ENCODE measurements around the gene DNER.

Gene DNER

DNA sequence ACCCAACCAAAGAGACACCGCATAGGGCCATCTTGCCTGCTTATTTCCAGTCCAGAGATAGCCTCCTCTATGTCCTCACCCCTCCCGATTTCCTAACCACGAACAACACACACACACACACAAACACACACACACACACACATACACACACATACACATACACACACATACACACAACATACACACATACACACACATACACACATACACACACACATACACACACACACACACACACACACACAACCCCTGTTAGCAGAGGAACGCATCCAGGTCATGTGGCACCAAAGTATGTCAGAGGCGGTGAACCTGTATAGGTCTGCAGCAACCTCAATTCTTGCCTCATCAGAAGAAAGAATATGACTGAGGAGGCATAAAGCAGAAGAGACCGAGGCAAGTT lies 18.5 kb upstream of the DNER start:
- Histone ChIP-seq H3K27me3 (peaks cover 19% of the 10 kb centered on the region), H3K9me3 (no peaks in the 10 kb centered on the region), H3K27ac (no peak overlapping the region), H3K36me3 (no peaks in the 10 kb centered on the region), H3K4me3 (ENCODE audit: low read depth in 1 of 2, low read length in 1 of 2) (no peak overlapping the region), H3K4me1 (ENCODE audit: control insufficient read depth in 1 of 2, insufficient read depth in 1 of 2, low read depth in 1 of 2, low read length in 1 of 2) (no peaks in the 10 kb centered on the region)
- TF ChIP-seq, protein P1, sequence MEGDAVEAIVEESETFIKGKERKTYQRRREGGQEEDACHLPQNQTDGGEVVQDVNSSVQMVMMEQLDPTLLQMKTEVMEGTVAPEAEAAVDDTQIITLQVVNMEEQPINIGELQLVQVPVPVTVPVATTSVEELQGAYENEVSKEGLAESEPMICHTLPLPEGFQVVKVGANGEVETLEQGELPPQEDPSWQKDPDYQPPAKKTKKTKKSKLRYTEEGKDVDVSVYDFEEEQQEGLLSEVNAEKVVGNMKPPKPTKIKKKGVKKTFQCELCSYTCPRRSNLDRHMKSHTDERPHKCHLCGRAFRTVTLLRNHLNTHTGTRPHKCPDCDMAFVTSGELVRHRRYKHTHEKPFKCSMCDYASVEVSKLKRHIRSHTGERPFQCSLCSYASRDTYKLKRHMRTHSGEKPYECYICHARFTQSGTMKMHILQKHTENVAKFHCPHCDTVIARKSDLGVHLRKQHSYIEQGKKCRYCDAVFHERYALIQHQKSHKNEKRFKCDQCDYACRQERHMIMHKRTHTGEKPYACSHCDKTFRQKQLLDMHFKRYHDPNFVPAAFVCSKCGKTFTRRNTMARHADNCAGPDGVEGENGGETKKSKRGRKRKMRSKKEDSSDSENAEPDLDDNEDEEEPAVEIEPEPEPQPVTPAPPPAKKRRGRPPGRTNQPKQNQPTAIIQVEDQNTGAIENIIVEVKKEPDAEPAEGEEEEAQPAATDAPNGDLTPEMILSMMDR (IDR thresholded peaks at IDR 0.05) = no peak

DNA sequence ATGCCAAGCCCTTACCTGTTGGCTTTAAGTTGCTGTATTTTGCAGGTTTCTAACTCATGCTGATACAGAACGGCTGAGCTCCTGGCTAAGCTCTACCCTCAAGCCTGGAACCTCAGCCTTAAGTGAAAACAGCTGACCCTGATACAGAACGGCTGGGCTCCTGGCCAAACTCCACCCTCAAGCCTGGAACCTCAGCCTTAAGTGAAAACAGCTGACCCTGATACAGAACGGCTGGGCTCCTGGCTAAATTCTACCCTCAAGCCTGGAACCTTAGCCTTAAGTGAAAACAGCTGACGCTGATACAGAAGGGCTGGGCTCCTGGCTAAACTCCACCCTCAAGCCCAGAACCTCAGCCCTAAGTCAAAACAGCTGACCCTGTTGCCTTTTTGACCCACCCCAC lies 17.6 kb upstream of the DNER start:
- H3K9me3 ChIP-seq = no peaks in the 10 kb centered on the region
- no peak overlapping the region for H3K4me3 ChIP-seq (ENCODE audit: low read depth in 1 of 2, low read length in 1 of 2)
- H3K27ac ChIP-seq = no peak overlapping the region
- TF ChIP-seq, protein P1 (IDR thresholded peaks at IDR 0.05) = no peak
- no peaks in the 10 kb centered on the region for H3K36me3 ChIP-seq
- no peaks in the 10 kb centered on the region for H3K4me1 ChIP-seq (ENCODE audit: control insufficient read depth in 1 of 2, insufficient read depth in 1 of 2, low read depth in 1 of 2, low read length in 1 of 2)
- H3K27me3 ChIP-seq = peaks cover 23% of the 10 kb centered on the region

GRCh38 chr2:229731363-229731762 lies 17.0 kb upstream of the DNER start:
- TF ChIP-seq, protein P1 (IDR thresholded peaks at IDR 0.05) = no peak
- H3K27me3 ChIP-seq = peaks cover 29% of the 10 kb centered on the region
- H3K36me3 ChIP-seq = no peaks in the 10 kb centered on the region
- H3K9me3 ChIP-seq = no peaks in the 10 kb centered on the region
- no peaks in the 10 kb centered on the region for H3K4me1 ChIP-seq (ENCODE audit: control insufficient read depth in 1 of 2, insufficient read depth in 1 of 2, low read depth in 1 of 2, low read length in 1 of 2)
- H3K4me3 ChIP-seq (ENCODE audit: low read depth in 1 of 2, low read length in 1 of 2) = no peak overlapping the region
- no peak overlapping the region for H3K27ac ChIP-seq

DNA sequence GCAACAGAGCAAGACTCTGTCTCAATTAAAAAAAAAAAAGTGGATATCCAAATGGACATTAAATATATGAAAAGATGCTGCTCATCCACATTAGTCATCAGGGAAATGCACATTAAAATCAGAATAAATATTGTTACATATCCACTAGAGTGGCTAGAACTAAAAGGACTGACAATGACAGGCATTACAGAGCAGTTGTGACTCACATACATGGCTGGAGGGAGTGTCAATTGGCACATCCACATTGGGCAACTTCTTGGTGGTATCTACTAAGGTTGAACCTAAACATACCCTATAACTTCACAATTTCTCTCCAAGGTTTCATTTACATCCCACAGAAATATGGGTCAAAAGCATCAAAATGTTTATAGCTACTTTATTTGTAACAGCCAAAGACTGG lies 14.0 kb upstream of the DNER start:
- TF ChIP-seq, protein P1 (IDR thresholded peaks at IDR 0.05) = no peak
- Histone ChIP-seq H3K9me3 (no peaks in the 10 kb centered on the region), H3K4me3 (ENCODE audit: low read depth in 1 of 2, low read length in 1 of 2) (no peak overlapping the region), H3K36me3 (no peaks in the 10 kb centered on the region), H3K27me3 (peaks cover 44% of the 10 kb centered on the region), H3K4me1 (ENCODE audit: control insufficient read depth in 1 of 2, insufficient read depth in 1 of 2, low read depth in 1 of 2, low read length in 1 of 2) (no peaks in the 10 kb centered on the region), H3K27ac (no peak overlapping the region)

DNA sequence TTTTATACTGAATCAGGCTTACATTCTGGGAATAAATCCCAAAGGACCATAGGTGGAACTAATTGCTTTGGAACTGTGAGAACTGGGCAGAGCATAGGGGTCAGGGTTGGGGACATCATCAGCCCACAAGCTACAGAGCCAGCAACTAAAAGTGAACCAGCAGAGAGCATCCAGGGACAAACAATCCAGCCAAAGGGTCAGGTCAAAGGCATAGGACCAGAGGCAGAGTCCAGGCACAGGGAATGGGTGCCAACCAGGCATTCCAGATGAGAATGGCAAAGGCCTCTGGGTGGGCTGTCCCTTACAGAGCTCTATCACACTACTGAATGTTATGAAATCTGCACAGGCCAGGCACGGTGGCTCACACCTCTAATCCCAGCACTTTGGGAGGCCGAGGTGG lies 12.3 kb upstream of the DNER start:
- Histone ChIP-seq H3K27me3 (peaks cover 35% of the 10 kb centered on the region), H3K9me3 (no peaks in the 10 kb centered on the region), H3K4me3 (ENCODE audit: low read depth in 1 of 2, low read length in 1 of 2) (no peak overlapping the region), H3K36me3 (no peaks in the 10 kb centered on the region), H3K27ac (no peak overlapping the region), H3K4me1 (ENCODE audit: control insufficient read depth in 1 of 2, insufficient read depth in 1 of 2, low read depth in 1 of 2, low read length in 1 of 2) (no peaks in the 10 kb centered on the region)
- TF ChIP-seq, protein P1 (IDR thresholded peaks at IDR 0.05) = no peak

All from neutrophil (primary cell).